Posterior vena cava (tissue), 2 donors: ENCODE data around the gene ADGRD1. TPM values are rescaled to one million over a fixed set of nuclear protein-coding genes. Genes with fewer than 3 reads are reported as not detected.

Experiments used
- DNase-seq: peaks from one replicate; pipeline ENCODE4 v3.0.0-alpha.2; 2020; ENCODE audit warnings: low spot score
- intact Hi-C, 2 donors: fragments of 100-400 bp; cut with DNase I; formaldehyde crosslinking; loops; one replicate each; pipeline versions ENCODE4 v1.14.1 to v1.14.2; 2022 to 2023
- total RNA-seq, 2 donors: library from RNA; stranded (reverse); fragmentation: NEBNext Ultra II Directional; extraction: Animal tissue kit (Norgen Biotek cat#: 25700); gene quantifications; one replicate each; pipeline ENCODE4 v1.2.1, GENCODE V29; 2021
- donor health status: DM: yes; HTN: yes; CAD: no.
- donor health status: DM: yes; HTN: yes; CAD: no.

ADGRD1 gene
- total RNA-seq, 2 donors from 2014 or later = 178 to 238 TPM

- intact Hi-C loops = no loop called here
- DNase-seq = no peak
Measured at GRCh38 chr12:131138638-131139362, 185.1 kb downstream of the ADGRD1 start.

DNA sequence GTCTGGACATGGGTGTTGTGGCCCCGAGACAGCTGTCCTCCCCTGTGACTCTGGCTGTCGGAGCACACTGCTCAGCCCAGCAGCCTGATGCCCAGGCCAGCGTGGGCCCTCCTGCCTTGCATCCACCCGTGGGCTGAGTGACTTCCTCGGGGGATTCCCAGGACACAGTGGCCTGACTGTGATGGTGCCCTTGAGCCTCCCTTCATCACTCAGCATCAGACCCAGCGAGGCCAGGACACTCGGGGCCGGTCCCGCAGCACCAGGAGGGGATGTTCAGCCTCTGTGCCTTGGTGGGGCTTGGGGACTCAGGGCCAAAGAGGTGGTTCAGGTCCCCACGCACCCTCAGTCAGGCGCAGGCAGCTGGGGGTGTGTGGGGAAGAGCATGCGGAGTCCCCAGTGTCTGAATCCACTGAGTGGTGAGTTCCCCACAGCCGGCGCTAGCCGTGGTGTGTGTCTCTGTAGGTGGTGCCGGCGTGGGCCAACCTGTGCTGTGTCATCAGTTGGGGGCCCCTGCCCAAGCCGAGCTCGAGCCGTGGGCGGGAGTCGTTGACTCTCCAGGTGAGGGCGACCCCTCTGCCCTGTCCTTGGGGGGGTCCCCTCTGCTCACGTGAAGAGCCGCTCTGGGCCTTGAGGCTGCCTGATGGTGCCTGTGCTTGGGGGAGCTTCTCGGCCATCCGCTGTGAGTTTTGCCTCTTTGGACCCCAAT is 185.8 kb downstream of the ADGRD1 start:
- DNase-seq = no peak
- intact Hi-C loops = no loop called here

DNA sequence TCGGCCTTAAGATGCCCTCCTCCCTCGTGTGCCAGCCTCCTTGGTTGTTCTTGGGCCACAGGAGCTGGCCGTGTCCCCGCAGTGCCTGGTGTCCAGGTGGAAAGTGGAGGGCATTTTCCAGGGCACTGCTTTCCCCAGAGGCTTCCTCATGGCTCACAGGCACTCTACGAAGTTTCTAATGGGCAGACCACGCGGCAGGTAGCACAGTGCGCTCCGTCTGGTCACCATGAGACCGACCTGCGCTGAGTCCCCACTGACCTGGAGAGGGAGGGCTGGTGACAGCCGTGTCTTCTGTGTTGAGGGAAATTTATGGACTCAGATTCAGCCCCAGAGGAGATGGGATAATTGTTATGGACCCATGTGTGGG is 186.3 kb downstream of the ADGRD1 start:
- intact Hi-C loops = no loop called here
- no peak for DNase-seq

- intact Hi-C loops = no loop called here
- DNase-seq = no peak
Measured at GRCh38 chr12:131140697-131141096, 187.0 kb downstream of the ADGRD1 start.

- intact Hi-C loops = no loop called here
- no peak for DNase-seq
Measured at GRCh38 chr12:131141514-131141913, 187.8 kb downstream of the ADGRD1 start.

- no peak for DNase-seq
- intact Hi-C loops = no loop called here
Measured at GRCh38 chr12:131142891-131143657, 189.4 kb downstream of the ADGRD1 start.

- intact Hi-C loops = no loop called here
- DNase-seq = no peak
Measured at GRCh38 chr12:131146173-131146675, 192.5 kb downstream of the ADGRD1 start.

GRCh38 chr12:131147293-131147692 is 193.6 kb downstream of the ADGRD1 start:
- intact Hi-C loops = no loop called here
- DNase-seq = no peak

- intact Hi-C loops = no loop called here
- DNase-seq = no peak
Measured at GRCh38 chr12:131147894-131148293, 194.2 kb downstream of the ADGRD1 start.

GRCh38 chr12:131151558-131152345 is 198.0 kb downstream of the ADGRD1 start:
- intact Hi-C loops = no loop called here
- no peak for DNase-seq

DNA sequence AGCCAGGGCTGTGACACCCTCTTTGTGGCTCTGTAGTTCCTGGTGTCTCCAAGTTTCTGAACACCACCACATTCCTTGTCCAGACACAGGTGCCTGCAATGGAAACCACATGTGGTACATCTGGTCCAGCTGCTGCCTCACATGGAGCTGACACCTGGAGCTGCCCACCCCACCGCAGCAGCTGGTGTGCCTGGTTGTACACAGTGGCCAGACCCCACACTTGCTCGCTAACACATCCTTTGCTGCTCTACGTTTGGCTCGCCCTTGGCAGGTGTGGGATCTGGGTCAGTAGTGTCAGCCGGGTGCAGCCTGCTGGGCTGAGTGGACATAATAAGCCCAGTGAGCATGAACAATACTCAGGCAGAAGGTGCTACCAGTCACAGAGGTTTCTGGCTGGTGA is 198.9 kb downstream of the ADGRD1 start:
- intact Hi-C loops = no loop called here
- no peak for DNase-seq

DNA sequence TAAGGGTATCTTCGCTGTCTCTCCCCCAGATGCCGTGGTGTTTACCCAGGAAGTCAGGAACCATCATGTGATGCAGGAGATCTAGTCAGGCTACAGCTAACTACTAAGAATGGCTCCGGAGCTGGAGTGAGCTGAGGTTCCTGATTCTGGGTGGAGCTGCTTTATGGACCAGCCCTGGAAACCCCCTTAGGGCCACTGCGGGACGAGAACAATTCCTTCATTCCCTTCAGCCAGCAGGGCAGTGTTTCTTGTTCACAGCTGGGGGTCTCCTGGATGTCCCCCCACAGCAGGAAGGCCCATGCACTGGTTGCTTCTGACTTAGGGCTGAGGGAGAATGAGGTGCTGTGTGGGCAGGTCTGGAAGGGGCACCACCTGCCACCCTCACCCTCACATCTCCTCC is 199.3 kb downstream of the ADGRD1 start:
- no peak for DNase-seq

DNA sequence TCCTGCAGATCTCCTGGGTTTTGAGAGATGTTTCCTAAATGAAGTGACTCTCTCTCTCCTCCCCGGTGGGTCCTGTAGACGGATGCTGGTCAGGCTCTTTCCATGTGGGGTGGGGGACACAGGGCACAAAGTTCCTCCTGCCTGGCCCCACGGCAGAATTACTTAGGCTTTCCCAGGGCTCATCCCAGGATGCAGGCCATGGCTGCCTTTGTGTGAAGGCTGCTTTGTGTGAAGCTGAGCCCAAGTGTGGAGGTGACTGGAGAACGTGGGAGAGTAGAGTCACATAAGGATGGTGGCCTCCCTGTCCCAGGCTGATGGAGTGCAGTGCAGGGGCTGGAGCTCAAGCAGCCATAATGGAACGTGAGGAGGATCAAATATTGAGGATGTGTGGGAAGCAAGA is 200.2 kb downstream of the ADGRD1 start:
- intact Hi-C loops = no loop called here
- no peak for DNase-seq

More for the DNA sequence above, 199.3 kb downstream of the ADGRD1 start:
- intact Hi-C loops = no loop called here

- intact Hi-C loops = no loop called here
- DNase-seq = no peak
Measured at GRCh38 chr12:131155131-131155530, 201.4 kb downstream of the ADGRD1 start.

- DNase-seq = no peak
- intact Hi-C loops = no loop called here
Measured at GRCh38 chr12:131157743-131158142, 204.0 kb downstream of the ADGRD1 start.

DNA sequence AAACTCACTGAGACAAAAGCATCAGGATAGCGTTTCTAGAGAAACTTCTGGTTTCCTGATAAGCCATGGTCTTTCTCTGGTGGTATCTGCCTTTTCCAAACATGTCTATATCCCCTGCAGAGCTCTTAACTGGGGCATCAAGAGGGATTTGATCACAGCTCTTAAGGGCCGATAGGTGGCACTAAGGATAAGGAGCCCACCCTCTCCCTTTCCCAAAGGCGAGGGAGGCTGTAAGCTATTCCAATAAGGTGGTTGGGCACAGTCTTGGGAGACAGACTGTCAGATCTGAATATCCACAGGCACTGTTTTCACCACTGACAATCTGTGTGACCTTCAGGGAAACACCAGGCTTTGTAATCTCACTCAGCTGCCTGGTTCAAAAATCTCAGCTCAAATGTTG is 206.0 kb downstream of the ADGRD1 start:
- intact Hi-C loops = no loop called here
- no peak for DNase-seq

- intact Hi-C loops = no loop called here
- no peak for DNase-seq
Measured at GRCh38 chr12:131162113-131162512, 208.4 kb downstream of the ADGRD1 start.

- no peak for DNase-seq
- intact Hi-C loops = no loop called here
Measured at GRCh38 chr12:131163189-131163738, 209.6 kb downstream of the ADGRD1 start.
